Endothelial cell (in vitro differentiated cells): ENCODE data around the gene MYO9B. TPM values are rescaled to one million over a fixed set of nuclear protein-coding genes. Genes with fewer than 3 reads are reported as not detected.

ENCODE experiments used
- DNase-seq: peaks from one replicate; pipeline ENCODE4 v3.0.0; 2021; ENCODE audit warnings: low spot score
- H3K27ac Mint-ChIP-seq: one replicate; pipeline ENCODE4 v1.8.0; 2021; ENCODE audit warnings: mixed read lengths, inconsistent platforms; ENCODE audit not compliant: unreplicated experiment
- H3K27me3 Mint-ChIP-seq: one replicate; pipeline ENCODE4 v1.8.0; 2021; ENCODE audit warnings: mild to moderate bottlenecking, moderate library complexity, mixed read lengths, inconsistent platforms; ENCODE audit not compliant: unreplicated experiment
- H3K36me3 Mint-ChIP-seq: one replicate; pipeline ENCODE4 v1.8.0; 2021; ENCODE audit warnings: mild to moderate bottlenecking, low read depth, mixed read lengths, inconsistent platforms; ENCODE audit not compliant: unreplicated experiment
- H3K4me1 Mint-ChIP-seq: one replicate; pipeline ENCODE4 v1.8.0; 2021; ENCODE audit warnings: mild to moderate bottlenecking, mixed read lengths, inconsistent platforms; ENCODE audit not compliant: unreplicated experiment
- H3K4me3 Mint-ChIP-seq: one replicate; pipeline ENCODE4 v1.8.0; 2021; ENCODE audit warnings: mild to moderate bottlenecking, mixed read lengths, inconsistent platforms; ENCODE audit not compliant: unreplicated experiment
- H3K9me3 Mint-ChIP-seq: one replicate; pipeline ENCODE4 v1.8.0; 2021; ENCODE audit warnings: mixed read lengths, inconsistent platforms; ENCODE audit not compliant: unreplicated experiment
- CTCF ChIP-seq: fragments of 200-600 bp; sonication (generic); IDR thresholded peaks from one replicate; pipeline ENCODE4 v1.5.0; 2021; ENCODE audit warnings: antibody characterized with exemption; ENCODE audit not compliant: unreplicated experiment
- total RNA-seq: library from RNA; stranded (reverse); fragmentation: NEBNext Ultra II Directional; extraction: Animal tissue kit (Norgen Biotek cat#: 25700); gene quantifications from one replicate; pipeline ENCODE4 v1.2.1, GENCODE V29; 2021; ENCODE audit not compliant: unreplicated experiment

Gene MYO9B
- total RNA-seq, 1 donor from 2014 or later, result 62.4 TPM

GRCh38 chr19:17213334-17213733 is 137.8 kb downstream of the MYO9B start:
- DNase-seq, result no peak
- TF ChIP-seq CTCF, result no peak
- H3K27me3 Mint-ChIP-seq, result peaks cover 9% of the 10 kb centered on the region
- no peak overlapping the region for H3K4me3 Mint-ChIP-seq
- H3K4me1 Mint-ChIP-seq, result peaks cover 6% of the 10 kb centered on the region
- peaks cover 26% of the 10 kb centered on the region for H3K36me3 Mint-ChIP-seq
- H3K27ac Mint-ChIP-seq, result no peak overlapping the region
- H3K9me3 Mint-ChIP-seq, result no peaks in the 10 kb centered on the region

- Mint-ChIP-seq H3K4me3 (peak overlapping the region; percentile 87), H3K27ac (peak overlapping the region; percentile 95), H3K4me1 (peaks cover 6% of the 10 kb centered on the region), H3K27me3 (peaks cover 9% of the 10 kb centered on the region), H3K9me3 (no peaks in the 10 kb centered on the region), H3K36me3 (peaks cover 27% of the 10 kb centered on the region)
- no peak for DNase-seq
- no peak for TF ChIP-seq CTCF
Observed at GRCh38 chr19:17214508-17215126, 139.0 kb downstream of the MYO9B start.

- H3K9me3 Mint-ChIP-seq, result no peaks in the 10 kb centered on the region
- peak; percentile 72 for DNase-seq
- H3K4me3 Mint-ChIP-seq, result peak within 1 kb of the TSS; percentile 87
- peaks cover 6% of the 10 kb centered on the region for H3K4me1 Mint-ChIP-seq
- peak within 1 kb of the TSS; percentile 95 for H3K27ac Mint-ChIP-seq
- peaks cover 25% of the 10 kb centered on the region for H3K36me3 Mint-ChIP-seq
- peaks cover 11% of the 10 kb centered on the region for H3K27me3 Mint-ChIP-seq
- no peak for TF ChIP-seq CTCF
Observed at GRCh38 chr19:17215127-17215971, 139.8 kb downstream of the MYO9B start, which contains the start of gene USE1. Gene USE1 (plus strand): TSS chr19:17215357. CDS start chr19:17215406, 49 bp downstream.

- peaks cover 22% of the 10 kb centered on the region for H3K36me3 Mint-ChIP-seq
- TF ChIP-seq CTCF, result no peak
- peaks cover 6% of the 10 kb centered on the region for H3K4me1 Mint-ChIP-seq
- peaks cover 15% of the 10 kb centered on the region for H3K27me3 Mint-ChIP-seq
- DNase-seq, result no peak
- no peaks in the 10 kb centered on the region for H3K9me3 Mint-ChIP-seq
- H3K4me3 Mint-ChIP-seq, result peak overlapping the region; percentile 37
- no peak overlapping the region for H3K27ac Mint-ChIP-seq
Observed at GRCh38 chr19:17216058-17216670, 140.6 kb downstream of the MYO9B start.
